Measurements from ENCODE around the gene SRC.

SRC gene

GRCh38 chr20:37417617-37418467 is 71.9 kb downstream of the SRC start:
- Histone ChIP-seq H3K36me3 (ENCODE audit: insufficient read depth, low read length) (no peaks in the 10 kb centered on the region), H3K9me3 (replicated peaks; ENCODE audit: low read length) (no peaks in the 10 kb centered on the region), H3K4me3 (ENCODE audit: low read length) (no peak overlapping the region), H3K9ac (ENCODE audit: low read depth, low read length) (no peak overlapping the region), H3K4me1 (ENCODE audit: control insufficient read depth, insufficient read depth, low read length) (no peaks in the 10 kb centered on the region), H3K4me2 (ENCODE audit: low read length) (no peak overlapping the region), H3K27me3 (ENCODE audit: control insufficient read depth, insufficient read depth, low read length) (peaks cover 85% of the 10 kb centered on the region)

GRCh38 chr20:37418591-37419109 is 72.7 kb downstream of the SRC start:
- H3K27me3 ChIP-seq (ENCODE audit: control insufficient read depth, insufficient read depth, low read length) = peaks cover 85% of the 10 kb centered on the region

GRCh38 chr20:37419307-37419706 is 73.4 kb downstream of the SRC start:
- no peak overlapping the region for H3K4me2 ChIP-seq (ENCODE audit: low read length)
- no peaks in the 10 kb centered on the region for H3K36me3 ChIP-seq (ENCODE audit: insufficient read depth, low read length)
- H3K27me3 ChIP-seq (ENCODE audit: control insufficient read depth, insufficient read depth, low read length) = peaks cover 86% of the 10 kb centered on the region
- H3K4me1 ChIP-seq (ENCODE audit: control insufficient read depth, insufficient read depth, low read length) = no peaks in the 10 kb centered on the region
- H3K9ac ChIP-seq (ENCODE audit: low read depth, low read length) = no peak overlapping the region
- no peaks in the 10 kb centered on the region for H3K9me3 ChIP-seq (replicated peaks; ENCODE audit: low read length)
- no peak overlapping the region for H3K4me3 ChIP-seq (ENCODE audit: low read length)

More at GRCh38 chr20:37418591-37419109, 72.7 kb downstream of the SRC start:
- Histone ChIP-seq H3K4me3 (ENCODE audit: low read length) (no peak overlapping the region), H3K4me2 (ENCODE audit: low read length) (no peak overlapping the region), H3K9me3 (replicated peaks; ENCODE audit: low read length) (no peaks in the 10 kb centered on the region), H3K36me3 (ENCODE audit: insufficient read depth, low read length) (no peaks in the 10 kb centered on the region), H3K9ac (ENCODE audit: low read depth, low read length) (no peak overlapping the region), H3K4me1 (ENCODE audit: control insufficient read depth, insufficient read depth, low read length) (no peaks in the 10 kb centered on the region)

- Histone ChIP-seq H3K27me3 (ENCODE audit: control insufficient read depth, insufficient read depth, low read length) (peaks cover 86% of the 10 kb centered on the region), H3K9me3 (replicated peaks; ENCODE audit: low read length) (no peaks in the 10 kb centered on the region), H3K4me3 (ENCODE audit: low read length) (no peak overlapping the region), H3K36me3 (ENCODE audit: insufficient read depth, low read length) (no peaks in the 10 kb centered on the region), H3K9ac (ENCODE audit: low read depth, low read length) (no peak overlapping the region), H3K4me2 (ENCODE audit: low read length) (no peak overlapping the region), H3K4me1 (ENCODE audit: control insufficient read depth, insufficient read depth, low read length) (no peaks in the 10 kb centered on the region)
Observed at GRCh38 chr20:37419774-37420542, 74.0 kb downstream of the SRC start.

- Histone ChIP-seq H3K4me1 (ENCODE audit: control insufficient read depth, insufficient read depth, low read length) (no peaks in the 10 kb centered on the region), H3K9me3 (replicated peaks; ENCODE audit: low read length) (no peaks in the 10 kb centered on the region), H3K27me3 (ENCODE audit: control insufficient read depth, insufficient read depth, low read length) (peaks cover 86% of the 10 kb centered on the region), H3K4me3 (ENCODE audit: low read length) (no peak overlapping the region), H3K36me3 (ENCODE audit: insufficient read depth, low read length) (no peaks in the 10 kb centered on the region), H3K9ac (ENCODE audit: low read depth, low read length) (no peak overlapping the region), H3K4me2 (ENCODE audit: low read length) (no peak overlapping the region)
Observed at GRCh38 chr20:37420610-37421009, 74.7 kb downstream of the SRC start.

- Histone ChIP-seq H3K4me3 (ENCODE audit: low read length) (no peak overlapping the region), H3K36me3 (ENCODE audit: insufficient read depth, low read length) (no peaks in the 10 kb centered on the region), H3K9me3 (replicated peaks; ENCODE audit: low read length) (no peaks in the 10 kb centered on the region), H3K4me2 (ENCODE audit: low read length) (no peak overlapping the region), H3K9ac (ENCODE audit: low read depth, low read length) (no peak overlapping the region), H3K27me3 (ENCODE audit: control insufficient read depth, insufficient read depth, low read length) (peaks cover 88% of the 10 kb centered on the region), H3K4me1 (ENCODE audit: control insufficient read depth, insufficient read depth, low read length) (no peaks in the 10 kb centered on the region)
Observed at GRCh38 chr20:37421060-37421905, 75.3 kb downstream of the SRC start.

- Histone ChIP-seq H3K9me3 (replicated peaks; ENCODE audit: low read length) (no peaks in the 10 kb centered on the region), H3K27me3 (ENCODE audit: control insufficient read depth, insufficient read depth, low read length) (peaks cover 88% of the 10 kb centered on the region), H3K4me2 (ENCODE audit: low read length) (no peak overlapping the region), H3K9ac (ENCODE audit: low read depth, low read length) (no peak overlapping the region), H3K36me3 (ENCODE audit: insufficient read depth, low read length) (no peaks in the 10 kb centered on the region), H3K4me1 (ENCODE audit: control insufficient read depth, insufficient read depth, low read length) (no peaks in the 10 kb centered on the region), H3K4me3 (ENCODE audit: low read length) (no peak overlapping the region)
Observed at GRCh38 chr20:37421988-37422387, 76.0 kb downstream of the SRC start.

- H3K9me3 ChIP-seq (replicated peaks; ENCODE audit: low read length) = no peaks in the 10 kb centered on the region
- H3K36me3 ChIP-seq (ENCODE audit: insufficient read depth, low read length) = no peaks in the 10 kb centered on the region
- no peak overlapping the region for H3K9ac ChIP-seq (ENCODE audit: low read depth, low read length)
- no peaks in the 10 kb centered on the region for H3K4me1 ChIP-seq (ENCODE audit: control insufficient read depth, insufficient read depth, low read length)
- H3K27me3 ChIP-seq (ENCODE audit: control insufficient read depth, insufficient read depth, low read length) = peaks cover 90% of the 10 kb centered on the region
- no peak overlapping the region for H3K4me3 ChIP-seq (ENCODE audit: low read length)
- H3K4me2 ChIP-seq (ENCODE audit: low read length) = no peak overlapping the region
Observed at GRCh38 chr20:37422791-37423286, 76.9 kb downstream of the SRC start.

- H3K36me3 ChIP-seq (ENCODE audit: insufficient read depth, low read length) = no peaks in the 10 kb centered on the region
- no peak overlapping the region for H3K4me3 ChIP-seq (ENCODE audit: low read length)
- H3K4me2 ChIP-seq (ENCODE audit: low read length) = no peak overlapping the region
- H3K9ac ChIP-seq (ENCODE audit: low read depth, low read length) = no peak overlapping the region
- H3K9me3 ChIP-seq (replicated peaks; ENCODE audit: low read length) = no peaks in the 10 kb centered on the region
- peaks cover 90% of the 10 kb centered on the region for H3K27me3 ChIP-seq (ENCODE audit: control insufficient read depth, insufficient read depth, low read length)
- no peaks in the 10 kb centered on the region for H3K4me1 ChIP-seq (ENCODE audit: control insufficient read depth, insufficient read depth, low read length)
Observed at GRCh38 chr20:37423545-37423944, 77.6 kb downstream of the SRC start.

GRCh38 chr20:37424062-37424851 is 78.3 kb downstream of the SRC start:
- Histone ChIP-seq H3K9me3 (replicated peaks; ENCODE audit: low read length) (no peaks in the 10 kb centered on the region), H3K27me3 (ENCODE audit: control insufficient read depth, insufficient read depth, low read length) (peaks cover 90% of the 10 kb centered on the region), H3K36me3 (ENCODE audit: insufficient read depth, low read length) (no peaks in the 10 kb centered on the region), H3K4me3 (ENCODE audit: low read length) (no peak overlapping the region), H3K4me1 (ENCODE audit: control insufficient read depth, insufficient read depth, low read length) (no peaks in the 10 kb centered on the region), H3K9ac (ENCODE audit: low read depth, low read length) (no peak overlapping the region), H3K4me2 (ENCODE audit: low read length) (no peak overlapping the region)

Data from skeletal muscle satellite cell (primary cell).